HCT116 (cell line): ENCODE results near the gene ERBB4. TPM values are rescaled to one million over a fixed set of nuclear protein-coding genes. Genes with fewer than 3 reads are reported as not detected.
"Not testable (repeated sequence)": the region's sequence is repeated elsewhere in the genome, so short reads cannot be mapped to it uniquely, and the experiment has no call there.

Source experiments
- ATAC-seq: fragments of 200-7000 bp; cut with Tn5 transposase; 2 replicates; pipeline ENCODE4 v1.9.1; 2020; ENCODE audit warnings: mild to moderate bottlenecking, moderate library complexity
- BruUV-seq: library from RNA; stranded (reverse); fragments of 400-500 nt; replicated peaks from 2 replicates; lab custom pipeline; 2021; lab: Mats Ljungman, UMichigan
- CTCF ChIA-PET: fragments of 300-600 bp; sonication (Branson Sonifier 250); formaldehyde crosslinking; loops from one replicate; lab custom pipeline; 2021; ENCODE audit warnings: antibody characterized with exemption; lab: Charles Lee
- POLR2A ChIA-PET: fragments of 300-600, 350-600 bp; sonication (Branson Sonifier 250); formaldehyde crosslinking; loops from one replicate; lab custom pipeline; 2021; ENCODE audit warnings: antibody characterized with exemption; lab: Charles Lee
- RAD21 ChIA-PET, 2 experiments: fragments of 300-600 bp; sonication (Branson Sonifier 250); formaldehyde crosslinking; loops; one replicate each; lab custom pipeline; 2023; ENCODE audit warnings: low total read pairs in 2 of 2; ENCODE audit not compliant: uncharacterized antibody in 2 of 2, unreplicated experiment in 2 of 2, low non-redundant PET in 1 of 2; lab: Charles Lee
- DNase-seq: peaks from one replicate; pipeline ENCODE4 v3.0.0-alpha.2; 2010; ENCODE audit warnings: low read depth, low spot score
- H2AFZ ChIP-seq: fragments of 200-600 bp; shearing (Covaris generic), sonication (generic); 2 replicates; pipeline ENCODE4 v1.6.1; 2017; ENCODE audit warnings: low read depth, mixed run types, mixed read lengths, antibody characterized with exemption, low read length; ENCODE audit not compliant: poor library complexity, severe bottlenecking
- H3K27ac ChIP-seq: 2 replicates; pipeline ENCODE4 v1.5.1; 2012; ENCODE audit warnings: low read depth, low read length
- H3K27me3 ChIP-seq: fragments of 200-600 bp; sonication (generic); 2 replicates; pipeline ENCODE4 v1.6.1; 2016; ENCODE audit warnings: mixed run types, low read length, mixed read lengths; ENCODE audit not compliant: insufficient read depth
- H3K36me3 ChIP-seq, 2 experiments: fragments of 200-500 bp in 1 of 2; fragments of 200-600 bp in 1 of 2; sonication (Bioruptor generic) in 1 of 2; sonication (generic) in 1 of 2; 2 replicates each; pipeline versions ENCODE4 v1.5.1 to v1.6.1; 2014 to 2016; ENCODE audit warnings: low read length in 2 of 2, inconsistent platforms in 1 of 2, mixed read lengths in 1 of 2, mixed run types in 1 of 2; ENCODE audit not compliant: insufficient read depth in 2 of 2, control insufficient read depth in 1 of 2
- H3K4me1 ChIP-seq, 2 experiments: fragments of 200-600 bp in 1 of 2; sonication (generic) in 1 of 2; 2 replicates each; pipeline versions ENCODE4 v1.5.1 to v1.6.1; 2012 to 2017; ENCODE audit warnings: low read length in 2 of 2, inconsistent platforms in 1 of 2, mild to moderate bottlenecking in 1 of 2, mixed read lengths in 1 of 2, mixed run types in 1 of 2, moderate library complexity in 1 of 2; ENCODE audit not compliant: insufficient read depth in 2 of 2, control insufficient read depth in 1 of 2
- H3K4me2 ChIP-seq: fragments of 200-600 bp; sonication (generic); 2 replicates; pipeline ENCODE4 v1.6.1; 2017; ENCODE audit warnings: mixed run types, low read length, mixed read lengths
- H3K4me3 ChIP-seq, 2 experiments: fragments of 200-600 bp in 1 of 2; sonication (generic) in 1 of 2; replicated peaks in 1 of 2; 2 replicates each; pipeline ENCODE4 v1.5.1; 2011 to 2016; ENCODE audit warnings: low read length in 2 of 2, control low read depth in 1 of 2, low read depth in 1 of 2, mild to moderate bottlenecking in 1 of 2, mixed read lengths in 1 of 2, mixed run types in 1 of 2
- H3K79me2 ChIP-seq: fragments of 200-600 bp; sonication (generic); 2 replicates; pipeline ENCODE4 v1.6.1; 2017; ENCODE audit warnings: mild to moderate bottlenecking, mixed run types, low read length, moderate library complexity, mixed read lengths; ENCODE audit not compliant: insufficient read depth
- H3K9ac ChIP-seq: fragments of 200-600 bp; sonication (generic); 2 replicates; pipeline ENCODE4 v1.6.1; 2016; ENCODE audit warnings: low read length, mixed read lengths
- H3K9me2 ChIP-seq: fragments of 200-600 bp; sonication (generic), shearing (Covaris generic); 2 replicates; pipeline ENCODE4 v1.6.1; 2017; ENCODE audit warnings: mixed run types, mild to moderate bottlenecking, moderate library complexity; ENCODE audit not compliant: insufficient read depth
- H3K9me3 ChIP-seq, 2 experiments: fragments of 200-500 bp in 1 of 2; fragments of 200-600 bp in 1 of 2; sonication (Bioruptor generic) in 1 of 2; sonication (generic) in 1 of 2; 2 replicates each; pipeline ENCODE4 v1.6.1; 2014 to 2017; ENCODE audit warnings: low read length in 2 of 2, mixed read lengths in 2 of 2, inconsistent platforms in 1 of 2, low read depth in 1 of 2, mild to moderate bottlenecking in 1 of 2, mixed run types in 1 of 2, moderate library complexity in 1 of 2; ENCODE audit not compliant: control insufficient read depth in 1 of 2, insufficient read depth in 1 of 2
- H4K20me1 ChIP-seq: fragments of 200-600 bp; sonication (generic), shearing (Covaris generic); 2 replicates; pipeline ENCODE4 v1.6.1; 2017; ENCODE audit warnings: mixed run types, mild to moderate bottlenecking, moderate library complexity; ENCODE audit not compliant: insufficient read depth
- CBX3 ChIP-seq: IDR thresholded peaks from 2 replicates; pipeline ENCODE4 v1.6.1; 2012; ENCODE audit warnings: low read depth
- CTCF ChIP-seq, 3 experiments: fragments of 200-600 bp in 1 of 3; sonication (generic) in 1 of 3; IDR thresholded peaks in 2 of 3; conservative IDR thresholded peaks in 1 of 3; 2 replicates each; pipeline ENCODE4 v1.5.1; 2012 to 2017; ENCODE audit warnings: low read depth in 2 of 3, low read length in 2 of 3, antibody characterized with exemption in 1 of 3, borderline replicate concordance in 1 of 3, control low read depth in 1 of 3, mild to moderate bottlenecking in 1 of 3, mixed read lengths in 1 of 3, mixed run types in 1 of 3, moderate library complexity in 1 of 3; ENCODE audit not compliant: insufficient read depth in 1 of 3
- ELF1 ChIP-seq: IDR thresholded peaks from 2 replicates; pipeline ENCODE4 v1.6.1; 2012; ENCODE audit warnings: low read depth, borderline replicate concordance
- EZH2 ChIP-seq: fragments of 200-600 bp; sonication (generic); IDR thresholded peaks from 2 replicates; pipeline ENCODE4 v1.6.1; 2017; ENCODE audit warnings: antibody characterized with exemption, mixed run types
- RAD21 ChIP-seq: IDR thresholded peaks from 2 replicates; pipeline ENCODE4 v1.6.1; 2012; ENCODE audit warnings: low read depth, mild to moderate bottlenecking
- SIN3A ChIP-seq: IDR thresholded peaks from 2 replicates; pipeline ENCODE4 v1.6.1; 2012; ENCODE audit warnings: low read depth
- SP1 ChIP-seq: IDR thresholded peaks from 2 replicates; pipeline ENCODE4 v1.6.1; 2012; ENCODE audit warnings: low read depth
- SRF ChIP-seq: IDR thresholded peaks from 2 replicates; pipeline ENCODE4 v1.6.1; 2012; ENCODE audit warnings: low read depth
- TCF7L2 ChIP-seq: IDR thresholded peaks from 2 replicates; pipeline ENCODE4 v1.7.0; 2011; ENCODE audit warnings: borderline replicate concordance, inconsistent platforms; ENCODE audit not compliant: insufficient read depth, insufficient read length; ENCODE audit errors: extremely low read depth
- intact Hi-C: fragments of 100-400 bp; cut with micrococcal nuclease; formaldehyde crosslinking; loops from 2 replicates; pipeline ENCODE4 v1.10.0; 2022
- total RNA-seq: library from RNA; stranded (reverse); gene quantifications from one replicate; pipeline ENCODE4 v1.2.1, GENCODE V29; 2021; ENCODE audit not compliant: unreplicated experiment

ERBB4 gene
- total RNA-seq, 1 experiment from 2014 or later: 0.10 TPM

GRCh38 chr2:212477571-212477970, 61.0 kb downstream of the ERBB4 start (continued):
- TF ChIP-seq CTCF (IDR thresholded peaks at IDR 0.05 in 2 of 3, conservative IDR thresholded peaks at IDR 0.05 in 1 of 3; ENCODE audit: borderline replicate concordance in 1 of 3, insufficient read depth in 1 of 3, low read depth in 2 of 3, low read length in 2 of 3) (no peak), CBX3 (no peak), SRF (no peak), EZH2 (no peak), RAD21 (no peak), SP1 (no peak), TCF7L2 (no peak)
- TF ChIP-seq, all 23 proteins: peak for 0

GRCh38 chr2:212473211-212473610, 65.4 kb downstream of the ERBB4 start:
- Histone ChIP-seq H3K4me2 (no peak overlapping the region), H3K79me2 (no peaks in the 10 kb centered on the region), H2AFZ (no peak overlapping the region), H4K20me1 (no peaks in the 10 kb centered on the region), H3K4me1 (no peaks in the 10 kb centered on the region), H3K9ac (no peak overlapping the region), H3K9me3 (no peaks in the 10 kb centered on the region), H3K9me2 (no peaks in the 10 kb centered on the region), H3K27me3 (no peaks in the 10 kb centered on the region), H3K4me3 (no peak overlapping the region), H3K27ac (no peak overlapping the region), H3K36me3 (no peaks in the 10 kb centered on the region)
- CTCF ChIA-PET: no interaction called here
- no TSS peak for BruUV-seq
- POLR2A ChIA-PET: no interaction called here
- no peak for ATAC-seq
- intact Hi-C loops: no loop called here
- TF ChIP-seq SP1: no peak
- no peak for TF ChIP-seq RAD21
- TF ChIP-seq TCF7L2: no peak
- no peak for TF ChIP-seq SIN3A
- no peak for TF ChIP-seq ELF1
- no peak for TF ChIP-seq CTCF (IDR thresholded peaks at IDR 0.05 in 2 of 3, conservative IDR thresholded peaks at IDR 0.05 in 1 of 3; ENCODE audit: borderline replicate concordance in 1 of 3, insufficient read depth in 1 of 3, low read depth in 2 of 3, low read length in 2 of 3)
- RAD21 ChIA-PET: no interaction called here
- DNase-seq: no peak

GRCh38 chr2:212467551-212467950, 71.1 kb downstream of the ERBB4 start:
- H3K9me3 ChIP-seq, H3K9me2 ChIP-seq, H3K9ac ChIP-seq, CTCF ChIA-PET, DNase-seq, H2AFZ ChIP-seq, H3K27me3 ChIP-seq, H3K4me3 ChIP-seq, H3K4me2 ChIP-seq, H3K79me2 ChIP-seq, H3K36me3 ChIP-seq, BruUV-seq, H4K20me1 ChIP-seq, H3K4me1 ChIP-seq, ATAC-seq, intact Hi-C loops, H3K27ac ChIP-seq, POLR2A ChIA-PET, RAD21 ChIA-PET: not testable (repeated sequence)
